AG09319 (cell line): ENCODE data around the gene FARS2.

Experiments used
- DNase-seq: peaks from one replicate; pipeline ENCODE4 v3.0.0-alpha.2; 2010; ENCODE audit warnings: low read depth; ENCODE audit errors: extremely low read depth
- CTCF ChIP-seq: IDR thresholded peaks from 2 replicates; pipeline ENCODE4 v1.5.1; 2011; ENCODE audit warnings: low read depth, mild to moderate bottlenecking, inconsistent platforms, low read length, moderate library complexity

FARS2 gene

DNA sequence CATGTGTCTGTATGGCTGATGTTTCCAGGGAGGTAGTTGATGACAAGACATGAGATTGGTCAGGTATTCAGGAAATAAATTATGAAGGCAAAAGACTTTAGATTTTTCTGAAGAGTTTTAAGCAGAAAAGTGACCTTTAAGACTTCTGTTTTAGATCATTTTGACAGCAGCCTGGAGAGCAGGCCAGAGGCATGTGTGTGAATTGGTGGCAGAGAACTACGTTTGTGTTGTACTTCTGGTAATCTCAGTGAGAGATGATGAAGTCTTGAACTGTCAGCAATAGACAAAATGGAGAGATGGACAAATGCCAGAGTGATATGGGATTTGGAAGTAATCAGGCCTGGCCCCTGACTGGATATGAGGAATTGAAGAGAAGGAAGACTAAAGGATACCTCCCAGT, 30.8 kb downstream of the FARS2 start:
- DNase-seq = no peak
- no peak for TF ChIP-seq CTCF

DNA sequence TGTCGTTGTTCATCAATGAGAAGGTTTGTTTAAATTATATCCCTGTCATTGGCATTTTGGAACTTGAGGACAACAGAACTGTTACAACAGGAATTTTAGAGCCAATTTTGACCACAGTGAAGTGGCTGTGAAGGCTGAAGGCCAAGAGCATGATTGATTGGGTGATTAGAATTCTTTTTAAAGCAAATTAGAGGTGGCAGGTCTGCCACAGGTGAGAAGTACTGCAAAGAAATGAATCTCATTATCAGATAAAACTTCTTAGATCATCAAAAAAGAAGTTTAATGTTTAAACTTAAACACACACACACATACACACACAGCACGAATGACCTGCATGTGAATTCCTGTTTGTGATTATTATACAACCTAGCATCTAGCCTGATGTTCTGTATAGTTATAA, 32.4 kb downstream of the FARS2 start:
- TF ChIP-seq CTCF = no peak
- no peak for DNase-seq

DNA sequence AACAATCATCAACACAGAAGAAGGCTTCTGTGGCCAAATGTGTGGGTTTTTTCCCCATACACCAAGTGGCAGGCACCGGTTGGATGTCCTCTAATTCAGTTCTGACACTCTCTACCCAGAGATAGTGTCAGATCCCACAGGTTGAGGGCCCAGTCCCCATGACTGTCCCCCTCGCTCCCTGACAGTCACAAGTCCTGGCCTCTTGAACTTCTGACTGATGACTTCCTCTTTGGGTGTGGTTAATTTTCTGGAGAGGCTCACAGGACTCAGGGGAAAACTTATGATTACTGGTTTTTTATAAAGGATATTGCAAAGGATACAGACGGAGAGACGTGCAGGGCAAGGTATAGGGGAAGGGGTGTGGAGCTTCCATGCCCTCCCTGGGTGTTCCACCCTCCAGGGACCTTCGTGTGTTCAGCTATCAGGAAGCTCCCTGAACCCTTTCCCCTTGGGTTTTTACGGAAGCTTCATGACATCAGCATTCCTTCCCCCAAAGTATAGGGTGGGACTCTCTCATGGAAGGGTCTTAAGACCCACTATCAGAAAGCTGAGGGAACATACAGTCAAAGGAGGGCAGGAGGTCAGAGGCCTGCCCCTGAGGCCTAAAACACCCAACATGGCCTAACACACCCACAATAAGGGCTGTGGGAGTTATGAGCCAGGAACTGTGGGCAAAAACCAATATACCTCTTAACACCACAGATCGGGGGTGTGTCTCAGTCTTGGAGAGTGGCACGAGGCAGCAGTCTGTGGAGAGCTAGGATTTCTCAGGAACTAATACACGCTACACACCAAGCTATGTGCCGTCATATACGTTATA, 33.3 kb downstream of the FARS2 start:
- no peak for DNase-seq
- TF ChIP-seq CTCF = no peak

DNA sequence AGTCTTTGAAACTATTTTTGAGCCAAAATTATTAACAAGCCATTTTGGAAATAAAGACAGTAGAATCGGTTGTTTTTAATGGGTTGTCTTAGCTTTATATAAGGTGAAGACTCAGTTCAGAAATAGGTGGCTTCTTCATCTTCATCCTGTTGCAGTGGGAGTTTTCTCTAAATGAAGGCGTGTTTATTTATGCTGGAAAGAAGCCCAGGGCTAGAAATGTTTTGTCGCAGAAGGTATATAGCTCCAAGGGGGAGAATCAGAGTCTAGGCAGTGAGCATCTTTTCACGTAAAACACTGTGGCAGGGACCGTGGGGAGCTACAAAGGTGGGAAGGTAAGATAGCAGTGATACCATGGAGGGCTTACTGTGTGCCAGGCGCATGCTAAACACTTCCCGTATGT, 34.3 kb downstream of the FARS2 start:
- TF ChIP-seq CTCF = no peak
- no peak for DNase-seq

- TF ChIP-seq CTCF = no peak
- no peak for DNase-seq
Observed at GRCh38 chr6:5300206-5300764, 39.0 kb downstream of the FARS2 start.

GRCh38 chr6:5302220-5302946, 41.1 kb downstream of the FARS2 start:
- no peak for TF ChIP-seq CTCF
- DNase-seq = no peak
